ENCODE results near the gene PPY. TPM values are rescaled to one million over a fixed set of nuclear protein-coding genes. Genes with fewer than 3 reads are reported as not detected.
A peak's percentile ranks its signal among the peaks of the same experiment; 100 is the strongest.
"Not testable (repeated sequence)": the region's sequence is repeated elsewhere in the genome, so short reads cannot be mapped to it uniquely, and the experiment has no call there.

PPY gene
- total RNA-seq, 1 experiment from 2014 or later: not detected

- DNase-seq (ENCODE audit: low read depth): no peak
Measured at GRCh38 chr17:43932357-43932756, 9.9 kb downstream of the PPY start.

- DNase-seq (ENCODE audit: low read depth): no peak
Measured at GRCh38 chr17:43931062-43931571, 11.2 kb downstream of the PPY start.

- DNase-seq (ENCODE audit: low read depth): no peak
Measured at GRCh38 chr17:43928609-43929008, 13.7 kb downstream of the PPY start.

- DNase-seq (ENCODE audit: low read depth): not testable (repeated sequence)
Measured at GRCh38 chr17:43927929-43928328, 14.3 kb downstream of the PPY start.

GRCh38 chr17:43927060-43927864, 15.0 kb downstream of the PPY start:
- no peak for DNase-seq (ENCODE audit: low read depth)

- DNase-seq (ENCODE audit: low read depth): no peak
Measured at GRCh38 chr17:43924558-43924957, 17.7 kb downstream of the PPY start.

- DNase-seq (ENCODE audit: low read depth): no peak
Measured at GRCh38 chr17:43920500-43921095, 21.7 kb downstream of the PPY start.

GRCh38 chr17:43918026-43918389, 24.3 kb downstream of the PPY start:
- DNase-seq (ENCODE audit: low read depth): no peak

- DNase-seq (ENCODE audit: low read depth): no peak
Measured at GRCh38 chr17:43917348-43918025, 24.8 kb downstream of the PPY start.

GRCh38 chr17:43917016-43917347, 25.3 kb downstream of the PPY start:
- no peak for DNase-seq (ENCODE audit: low read depth)

- DNase-seq (ENCODE audit: low read depth): no peak
Measured at GRCh38 chr17:43916385-43916784, 25.9 kb downstream of the PPY start.

GRCh38 chr17:43915559-43915958, 26.7 kb downstream of the PPY start:
- DNase-seq (ENCODE audit: low read depth): no peak

- no peak for DNase-seq (ENCODE audit: low read depth)
Measured at GRCh38 chr17:43914451-43914850, 27.8 kb downstream of the PPY start.

GRCh38 chr17:43913584-43913983, 28.7 kb downstream of the PPY start:
- DNase-seq (ENCODE audit: low read depth): no peak

GRCh38 chr17:43912635-43913304, 29.5 kb downstream of the PPY start:
- no peak for DNase-seq (ENCODE audit: low read depth)

- DNase-seq (ENCODE audit: low read depth): no peak
Measured at GRCh38 chr17:43911904-43912303, 30.4 kb downstream of the PPY start.

GRCh38 chr17:43909537-43910231, 32.6 kb downstream of the PPY start:
- DNase-seq (ENCODE audit: low read depth): no peak

- no peak for DNase-seq (ENCODE audit: low read depth)
Measured at GRCh38 chr17:43907998-43908721, 34.1 kb downstream of the PPY start.

- DNase-seq (ENCODE audit: low read depth): peak; percentile 21
Measured at GRCh38 chr17:43907425-43907981, 34.8 kb downstream of the PPY start, which contains the start of gene MPP2. Gene MPP2, minus strand, starts transcription at chr17:43907536. Its CDS starts 3,076 bp downstream, at chr17:43904460.

- DNase-seq (ENCODE audit: low read depth): no peak
Measured at GRCh38 chr17:43906951-43907424, 35.3 kb downstream of the PPY start.
